ENCODE data around the gene RCCD1. TPM values are rescaled to one million over a fixed set of nuclear protein-coding genes. Genes with fewer than 3 reads are reported as not detected.
A peak's percentile ranks its signal among the peaks of the same experiment; 100 is the strongest.
"Not testable (repeated sequence)": the region's sequence is repeated elsewhere in the genome, so short reads cannot be mapped to it uniquely, and the experiment has no call there.

RCCD1 gene
- total and polyA plus RNA-seq, 7 donors: 4.4 to 7.6 (median 6.0) TPM

DNA sequence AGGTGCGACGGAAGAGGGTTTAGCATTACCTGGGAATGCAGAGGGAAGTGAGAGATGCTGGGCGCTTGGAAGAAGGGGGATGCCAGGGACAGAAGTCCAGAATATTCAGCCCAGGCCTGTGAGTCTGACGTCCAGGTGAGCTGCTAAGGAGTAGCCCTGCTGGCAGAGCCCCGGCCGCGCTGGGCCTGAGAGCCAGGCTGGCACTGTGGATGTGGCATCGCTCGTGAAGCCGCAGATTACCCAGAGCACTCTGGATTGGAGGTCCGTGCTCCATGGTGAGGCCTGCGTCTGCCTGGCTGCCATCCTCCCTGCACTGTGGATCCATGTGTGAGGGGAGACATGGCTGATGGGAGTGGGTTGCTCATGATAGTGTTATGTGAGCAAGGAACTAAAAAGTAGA is 37.1 kb upstream of the RCCD1 start:
- Histone ChIP-seq H3K4me3 (no peak overlapping the region), H3K27me3 (ENCODE audit: insufficient read depth in 3 of 3, low read length in 2 of 3) (no peaks in the 10 kb centered on the region), H3K36me3 (ENCODE audit: insufficient read depth in 1 of 2, low read depth in 1 of 2) (peaks cover 13 to 97% of the 10 kb centered on the region in 2 donors), H3K9me3 (no peaks in the 10 kb centered on the region), H3K4me1 (peaks cover 23% of the 10 kb centered on the region), H3K27ac (peak overlapping the region; percentile 87)
- intact Hi-C loops (cut with DNase I): no loop called here
- 91 to 96% (median 92%) methylated on average over 12 of the region's 12 CpGs for WGBS, 3 donors
- DNase-seq (peak in 1 of 2 donors; percentile 39), ATAC-seq (no peak)
- TF ChIP-seq, protein P1, sequence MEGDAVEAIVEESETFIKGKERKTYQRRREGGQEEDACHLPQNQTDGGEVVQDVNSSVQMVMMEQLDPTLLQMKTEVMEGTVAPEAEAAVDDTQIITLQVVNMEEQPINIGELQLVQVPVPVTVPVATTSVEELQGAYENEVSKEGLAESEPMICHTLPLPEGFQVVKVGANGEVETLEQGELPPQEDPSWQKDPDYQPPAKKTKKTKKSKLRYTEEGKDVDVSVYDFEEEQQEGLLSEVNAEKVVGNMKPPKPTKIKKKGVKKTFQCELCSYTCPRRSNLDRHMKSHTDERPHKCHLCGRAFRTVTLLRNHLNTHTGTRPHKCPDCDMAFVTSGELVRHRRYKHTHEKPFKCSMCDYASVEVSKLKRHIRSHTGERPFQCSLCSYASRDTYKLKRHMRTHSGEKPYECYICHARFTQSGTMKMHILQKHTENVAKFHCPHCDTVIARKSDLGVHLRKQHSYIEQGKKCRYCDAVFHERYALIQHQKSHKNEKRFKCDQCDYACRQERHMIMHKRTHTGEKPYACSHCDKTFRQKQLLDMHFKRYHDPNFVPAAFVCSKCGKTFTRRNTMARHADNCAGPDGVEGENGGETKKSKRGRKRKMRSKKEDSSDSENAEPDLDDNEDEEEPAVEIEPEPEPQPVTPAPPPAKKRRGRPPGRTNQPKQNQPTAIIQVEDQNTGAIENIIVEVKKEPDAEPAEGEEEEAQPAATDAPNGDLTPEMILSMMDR (IDR thresholded peaks at IDR 0.05): no peak

DNA sequence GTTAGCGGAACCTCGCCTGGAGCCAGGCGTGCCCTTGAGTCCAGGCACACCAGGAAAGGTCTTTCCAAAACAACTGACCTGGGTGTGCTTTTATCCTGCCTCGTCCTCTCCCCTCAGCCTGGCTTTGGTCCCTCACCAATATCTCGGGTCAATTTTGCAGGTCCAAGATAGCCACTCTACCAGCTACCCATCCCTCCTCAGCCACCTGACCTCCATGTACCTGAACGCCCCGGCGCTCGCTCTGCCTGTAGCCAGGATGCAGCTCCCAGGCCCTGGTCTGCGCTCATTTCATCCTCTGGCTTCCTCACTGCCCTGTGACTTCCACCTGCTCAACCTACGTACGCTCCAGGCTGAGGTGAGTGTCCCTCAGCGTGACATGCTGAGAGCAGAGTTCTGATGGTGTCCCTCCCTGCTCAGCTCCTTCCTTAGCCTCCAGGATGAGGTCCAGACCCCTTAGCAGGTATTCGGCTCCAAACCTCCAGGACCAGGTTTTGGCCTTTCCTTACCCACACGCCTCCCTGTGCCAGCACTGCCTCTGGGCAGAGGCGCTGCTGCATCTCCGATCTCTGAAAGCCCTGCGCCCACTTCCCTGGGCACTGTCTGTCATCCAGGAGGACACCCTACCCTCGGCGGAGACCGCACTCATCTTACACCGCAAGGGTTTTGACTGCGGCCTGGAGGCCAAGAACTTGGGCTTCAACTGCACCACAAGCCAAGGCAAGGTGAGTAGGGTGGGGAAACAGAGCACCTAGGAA is 36.5 kb upstream of the RCCD1 start:
- H3K36me3 ChIP-seq (ENCODE audit: insufficient read depth in 1 of 2, low read depth in 1 of 2): peaks cover 7 to 92% of the 10 kb centered on the region in 2 donors
- H3K27ac ChIP-seq: no peak overlapping the region
- peaks cover 23% of the 10 kb centered on the region for H3K4me1 ChIP-seq
- 90 to 95% (median 91%) methylated on average over 23 of the region's 23 CpGs for WGBS, 3 donors
- intact Hi-C loops (cut with DNase I): no loop called here
- H3K27me3 ChIP-seq (ENCODE audit: insufficient read depth in 3 of 3, low read length in 2 of 3): no peaks in the 10 kb centered on the region
- ATAC-seq: no peak
- DNase-seq: peak in 1 of 2 donors; percentile 28
- TF ChIP-seq, protein P1 (IDR thresholded peaks at IDR 0.05): no peak
- H3K4me3 ChIP-seq: no peak overlapping the region
- no peaks in the 10 kb centered on the region for H3K9me3 ChIP-seq

DNA sequence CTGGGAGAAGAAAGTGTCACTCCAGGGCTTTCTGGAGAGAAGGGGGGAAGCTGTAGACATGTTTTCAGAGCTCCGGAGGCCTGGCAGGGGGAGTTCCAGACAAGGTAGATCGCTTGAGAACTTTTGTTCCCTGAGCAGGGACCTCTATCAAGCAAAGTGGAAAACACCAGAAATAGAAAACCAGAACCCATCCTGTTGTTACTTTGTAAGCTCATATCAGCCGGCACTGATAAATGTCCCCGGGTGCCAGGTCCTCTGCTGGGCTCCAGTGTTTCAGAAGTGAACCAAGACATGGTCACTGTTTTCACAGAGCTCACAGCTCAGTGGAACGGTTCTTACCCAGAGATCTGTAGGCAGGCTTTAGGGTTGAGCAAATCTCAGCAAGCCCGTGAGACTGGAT is 35.8 kb upstream of the RCCD1 start:
- H3K27me3 ChIP-seq (ENCODE audit: insufficient read depth in 3 of 3, low read length in 2 of 3): no peaks in the 10 kb centered on the region
- H3K36me3 ChIP-seq (ENCODE audit: insufficient read depth in 1 of 2, low read depth in 1 of 2): peaks cover 7 to 89% of the 10 kb centered on the region in 2 donors
- no peak overlapping the region for H3K4me3 ChIP-seq
- TF ChIP-seq, protein P1 (IDR thresholded peaks at IDR 0.05): no peak
- WGBS, 3 donors: 87 to 93% (median 89%) methylated on average over 6 of the region's 6 CpGs
- H3K4me1 ChIP-seq: peaks cover 23% of the 10 kb centered on the region
- H3K9me3 ChIP-seq: no peaks in the 10 kb centered on the region
- intact Hi-C loops (cut with DNase I): no loop called here
- ATAC-seq (no peak), DNase-seq (peak in 1 of 2 donors; percentile 42)
- no peak overlapping the region for H3K27ac ChIP-seq

DNA sequence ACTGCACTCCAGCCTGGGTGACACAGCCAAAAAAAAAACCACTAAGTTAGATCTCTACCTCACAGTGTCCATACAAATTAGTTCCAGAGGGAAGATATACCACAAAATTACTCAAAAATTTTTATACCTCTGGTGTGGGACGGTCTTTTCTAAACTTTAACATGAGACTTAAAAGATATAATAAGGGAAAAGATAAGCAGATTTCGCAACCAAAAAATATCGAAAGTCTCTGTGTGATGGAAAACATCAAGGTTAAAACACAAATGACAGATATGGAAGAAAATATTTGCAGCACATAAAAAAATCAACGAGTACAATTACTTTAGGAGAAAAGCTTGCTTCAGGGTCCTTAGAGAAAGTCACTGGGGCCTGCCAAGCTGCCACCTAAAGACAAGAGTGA is 32.8 kb upstream of the RCCD1 start:
- H3K4me1 ChIP-seq: no peaks in the 10 kb centered on the region
- TF ChIP-seq, protein P1 (IDR thresholded peaks at IDR 0.05): no peak
- 91 to 96% (median 93%) methylated on average over 4 of the region's 4 CpGs for WGBS, 3 donors
- intact Hi-C loops (cut with DNase I): no loop called here
- DNase-seq (no peak), ATAC-seq (no peak)
- peaks cover 7 to 64% of the 10 kb centered on the region in 2 donors for H3K36me3 ChIP-seq (ENCODE audit: insufficient read depth in 1 of 2, low read depth in 1 of 2)
- no peaks in the 10 kb centered on the region for H3K9me3 ChIP-seq
- no peak overlapping the region for H3K27ac ChIP-seq
- H3K27me3 ChIP-seq (ENCODE audit: insufficient read depth in 3 of 3, low read length in 2 of 3): no peaks in the 10 kb centered on the region
- no peak overlapping the region for H3K4me3 ChIP-seq

DNA sequence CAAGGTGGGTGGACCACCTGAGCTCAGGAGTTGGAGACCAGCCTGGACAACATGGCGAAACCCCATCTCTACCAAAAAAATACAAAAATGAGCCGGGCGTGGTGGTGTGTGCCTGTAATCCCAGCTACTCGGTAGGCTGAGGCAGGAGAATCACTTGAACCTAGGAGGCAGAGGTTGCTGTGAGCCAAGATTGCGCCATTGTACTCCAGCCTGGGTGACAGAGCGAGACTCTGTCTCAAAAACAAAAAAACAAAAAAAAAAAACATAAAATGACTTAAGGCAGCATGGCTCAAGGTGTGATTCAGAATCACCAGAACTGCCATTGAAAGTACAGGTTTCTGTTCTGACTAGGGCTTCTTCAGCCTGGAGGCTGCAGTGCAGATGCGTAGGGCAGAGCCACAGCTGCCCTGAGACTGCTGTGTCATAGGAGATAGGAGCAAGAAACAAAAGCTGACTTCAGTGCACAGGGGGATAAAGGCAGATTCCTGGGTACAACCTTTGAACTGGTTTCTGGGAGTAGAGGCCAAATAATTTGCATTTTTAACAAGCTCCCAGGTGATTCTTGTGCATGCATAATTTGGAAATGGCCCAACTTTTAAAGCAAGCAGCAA is 31.9 kb upstream of the RCCD1 start:
- H3K9me3 ChIP-seq; H3K27me3 ChIP-seq (ENCODE audit: insufficient read depth in 3 of 3, low read length in 2 of 3); H3K4me3 ChIP-seq; H3K27ac ChIP-seq; intact Hi-C loops (cut with DNase I); H3K4me1 ChIP-seq: not testable (repeated sequence)
- WGBS, 3 donors: 87 to 94% (median 92%) methylated on average over 7 of the region's 7 CpGs
- H3K36me3 ChIP-seq (ENCODE audit: insufficient read depth in 1 of 2, low read depth in 1 of 2): peaks cover 7 to 55% of the 10 kb centered on the region in 2 donors
- ATAC-seq: peak in 1 of 4 donors; percentile 42
- DNase-seq: peak in 1 of 2 donors; percentile 14
